Measurements from ENCODE around the gene FAM76B. TPM values are rescaled to one million over a fixed set of nuclear protein-coding genes. Genes with fewer than 3 reads are reported as not detected.

The FAM76B gene
- total and polyA plus RNA-seq, 2 of the 13 experiments (the other 11 are each of a cell fraction or from before 2014, with no cell fraction given) = 20.2 to 24.2 TPM

- TF ChIP-seq ZNF687 (CRISPR knock-in tag; IDR thresholded peaks at IDR 0.05) (peak; percentile 63; the same call in 1 of the 2 replicates), ZNF337 (CRISPR knock-in tag; IDR thresholded peaks at IDR 0.05; ENCODE audit: borderline replicate concordance, low read depth) (no peak; the same call in 1 of the 2 replicates), SMAD1 (CRISPR knock-in tag; IDR thresholded peaks at IDR 0.05; ENCODE audit: borderline replicate concordance, low read depth) (no peak), AGO2 (optimal IDR thresholded peaks at IDR 0.05; ENCODE audit: low read depth, low read length) (peak; percentile 56), NFKBIZ (CRISPR knock-in tag; IDR thresholded peaks at IDR 0.05) (no peak; the same call in 1 of the 2 replicates), STAT6 (CRISPR knock-in tag; IDR thresholded peaks at IDR 0.05; ENCODE audit: borderline replicate concordance) (no peak), MAX (IDR thresholded peaks at IDR 0.05) (peak; percentile 17; the same call in 1 of the 2 replicates), SNRNP70 (IDR thresholded peaks at IDR 0.05; ENCODE audit: low read depth, low read length) (no peak), ZNF639 (CRISPR knock-in tag; conservative IDR thresholded peaks at IDR 0.05) (no peak), CERS6 (CRISPR knock-in tag; IDR thresholded peaks at IDR 0.05) (no peak), FOXM1 (CRISPR knock-in tag; IDR thresholded peaks at IDR 0.05) (no peak), NFIC (IDR thresholded peaks at IDR 0.05; ENCODE audit: low read length) (no peak), ZFP90 (CRISPR knock-in tag; IDR thresholded peaks at IDR 0.05; ENCODE audit: borderline replicate concordance) (no peak), ATF3 (CRISPR knock-in tag; IDR thresholded peaks at IDR 0.05) (no peak), STAG1 (CRISPR knock-in tag; IDR thresholded peaks at IDR 0.05) (no peak), ESRRA (CRISPR knock-in tag; IDR thresholded peaks at IDR 0.05; ENCODE audit: low read depth) (no peak), NCOA5 (CRISPR knock-in tag; IDR thresholded peaks at IDR 0.05) (no peak), MYNN (CRISPR knock-in tag; IDR thresholded peaks at IDR 0.05; ENCODE audit: low read depth) (no peak)
Measured at GRCh38 chr11:95790123-95790932, 746 bp upstream of the FAM76B start, which contains the start of gene CEP57 (continued).
